Activated T-cell treated with anti-CD3 and anti-CD28 coated beads for 48 hours (primary cell): ENCODE data around the gene ARRDC5.
"Not testable (repeated sequence)": the region's sequence is repeated elsewhere in the genome, so short reads cannot be mapped to it uniquely, and the experiment has no call there.

Source experiments
- DNase-seq: peaks from one replicate; pipeline ENCODE4 v3.0.0-alpha.2; 2020; ENCODE audit warnings: low read depth

Gene ARRDC5

DNA sequence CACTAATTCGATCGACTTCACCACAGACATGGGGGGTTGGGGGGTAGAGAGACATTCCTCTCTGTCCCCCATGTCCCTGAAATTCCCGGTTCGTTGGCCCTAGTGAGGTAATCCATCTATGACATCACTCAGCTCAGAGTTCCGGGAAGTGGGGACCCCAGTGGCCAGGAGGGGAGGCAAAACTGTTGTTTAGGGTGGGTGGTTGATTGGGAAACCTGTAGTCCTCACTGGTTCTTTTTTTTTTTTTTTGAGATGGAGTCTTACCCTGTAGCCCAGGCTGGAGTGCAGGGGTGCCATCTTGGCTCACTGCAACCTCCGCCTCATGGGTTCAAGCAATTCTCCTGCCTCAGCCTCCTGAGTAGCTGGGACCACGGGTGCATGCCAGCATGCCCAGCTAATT, at the start of gene ARRDC5:
Gene ARRDC5, minus strand, starts transcription at position 101 of the 400 bp plus-strand sequence. Its CDS starts 71 bp downstream, at position 30.
- no peak for DNase-seq

- no peak for DNase-seq
Measured at GRCh38 chr19:4951656-4952055, 49.0 kb upstream of the ARRDC5 start.

- not testable (repeated sequence) for DNase-seq
Measured at GRCh38 chr19:4950650-4951049, 48.0 kb upstream of the ARRDC5 start.

DNA sequence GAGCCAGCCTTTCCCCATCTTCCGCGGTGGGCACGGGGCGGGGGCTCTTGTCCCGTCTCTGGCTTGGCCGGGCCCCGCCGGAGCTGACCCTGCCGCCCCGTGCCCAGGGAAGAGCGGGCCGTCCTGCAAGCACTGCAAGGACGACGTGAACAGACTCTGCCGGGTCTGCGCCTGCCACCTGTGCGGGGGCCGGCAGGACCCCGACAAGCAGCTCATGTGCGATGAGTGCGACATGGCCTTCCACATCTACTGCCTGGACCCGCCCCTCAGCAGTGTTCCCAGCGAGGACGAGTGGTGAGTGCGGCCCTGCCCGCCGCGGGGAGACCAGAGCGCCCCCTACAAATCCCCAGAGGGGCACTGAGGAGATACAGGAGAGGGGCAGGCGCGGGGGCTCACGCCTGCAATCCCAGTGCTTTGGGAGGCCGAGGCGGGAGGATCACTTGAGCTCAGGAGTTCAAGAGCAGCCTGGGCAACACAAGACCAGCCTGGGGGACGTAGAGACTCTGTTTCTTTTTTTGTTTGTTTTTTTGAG, 39.0 kb upstream of the ARRDC5 start:
- not testable (repeated sequence) for DNase-seq

- no peak for DNase-seq
Measured at GRCh38 chr19:4939466-4939865, 36.8 kb upstream of the ARRDC5 start.

- not testable (repeated sequence) for DNase-seq
Measured at GRCh38 chr19:4938461-4938860, 35.8 kb upstream of the ARRDC5 start.

DNA sequence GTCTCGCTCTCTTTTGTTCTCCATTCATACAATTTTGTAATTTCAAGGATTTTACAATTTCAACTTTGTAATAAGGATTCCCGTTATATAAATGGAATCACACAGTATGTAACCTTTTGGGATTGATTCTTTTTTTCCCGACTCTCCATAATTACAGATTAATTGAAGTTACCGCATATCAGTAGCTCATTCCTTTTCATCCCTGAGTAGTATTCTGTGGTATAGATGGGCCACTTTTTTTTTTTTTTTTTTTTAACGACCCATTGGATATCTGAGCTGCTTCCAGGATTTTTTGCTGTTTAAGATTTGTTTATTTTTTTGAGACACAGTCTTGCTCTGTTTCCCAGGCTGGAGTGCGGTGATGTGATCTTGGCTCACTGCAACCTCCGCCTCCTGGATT, 34.4 kb upstream of the ARRDC5 start:
- no peak for DNase-seq

DNA sequence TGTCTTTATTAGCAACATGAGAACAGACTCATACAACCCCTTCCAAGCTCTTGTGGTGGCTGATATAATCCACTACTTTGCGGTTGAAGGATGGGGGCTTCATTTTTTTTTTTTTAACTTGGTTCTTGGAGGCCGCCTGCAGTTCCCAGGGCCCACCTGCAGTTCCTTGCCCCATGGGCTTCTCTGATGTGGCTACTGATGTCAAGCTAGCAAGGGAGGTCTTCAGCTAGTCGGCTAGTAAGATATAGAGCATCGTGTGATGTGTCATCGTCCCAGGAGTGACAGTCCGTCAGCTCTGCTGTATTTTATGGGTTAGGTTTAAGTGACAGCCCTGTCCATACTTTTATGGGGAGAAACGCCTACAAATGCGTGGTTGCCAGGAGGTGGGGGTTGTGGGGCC, 32.7 kb upstream of the ARRDC5 start:
- no peak for DNase-seq

- no peak for DNase-seq
Measured at GRCh38 chr19:4933528-4933927, 30.8 kb upstream of the ARRDC5 start.

DNA sequence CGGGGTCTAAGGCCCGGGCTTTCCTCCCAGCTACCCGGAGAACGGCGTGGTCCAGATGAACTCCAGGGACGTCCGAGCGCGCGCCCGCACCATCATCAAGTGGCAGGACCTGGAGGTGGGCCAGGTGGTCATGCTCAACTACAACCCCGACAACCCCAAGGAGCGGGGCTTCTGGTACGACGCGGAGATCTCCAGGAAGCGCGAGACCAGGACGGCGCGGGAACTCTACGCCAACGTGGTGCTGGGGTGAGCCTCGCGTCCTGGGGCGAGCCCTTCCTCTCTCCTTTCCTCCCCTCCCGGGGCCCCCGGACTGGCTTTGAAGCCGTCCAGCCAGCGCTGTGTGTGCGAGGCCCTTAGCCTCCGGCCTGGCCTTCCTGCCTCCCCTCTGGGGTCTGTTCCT, 30.0 kb upstream of the ARRDC5 start:
- no peak for DNase-seq

DNA sequence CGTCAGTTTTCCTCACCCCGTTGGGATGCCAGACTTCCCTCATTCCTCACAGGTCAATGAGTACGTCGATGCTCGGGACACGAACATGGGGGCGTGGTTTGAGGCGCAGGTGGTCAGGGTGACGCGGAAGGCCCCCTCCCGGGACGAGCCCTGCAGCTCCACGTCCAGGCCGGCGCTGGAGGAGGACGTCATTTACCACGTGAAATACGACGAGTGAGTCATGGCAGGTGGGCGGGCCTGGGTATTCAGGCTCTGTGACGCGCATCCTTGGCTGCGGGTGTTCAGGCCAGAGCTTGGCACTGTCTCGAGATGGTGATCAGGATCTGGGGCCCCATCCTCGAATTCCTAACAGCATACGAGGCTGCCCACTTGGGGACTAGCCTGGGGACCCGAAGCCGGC, 28.0 kb upstream of the ARRDC5 start:
- DNase-seq: no peak

- DNase-seq: no peak
Measured at GRCh38 chr19:4929186-4929585, 26.5 kb upstream of the ARRDC5 start.

GRCh38 chr19:4923276-4923747, 20.6 kb upstream of the ARRDC5 start:
- DNase-seq: no peak

DNA sequence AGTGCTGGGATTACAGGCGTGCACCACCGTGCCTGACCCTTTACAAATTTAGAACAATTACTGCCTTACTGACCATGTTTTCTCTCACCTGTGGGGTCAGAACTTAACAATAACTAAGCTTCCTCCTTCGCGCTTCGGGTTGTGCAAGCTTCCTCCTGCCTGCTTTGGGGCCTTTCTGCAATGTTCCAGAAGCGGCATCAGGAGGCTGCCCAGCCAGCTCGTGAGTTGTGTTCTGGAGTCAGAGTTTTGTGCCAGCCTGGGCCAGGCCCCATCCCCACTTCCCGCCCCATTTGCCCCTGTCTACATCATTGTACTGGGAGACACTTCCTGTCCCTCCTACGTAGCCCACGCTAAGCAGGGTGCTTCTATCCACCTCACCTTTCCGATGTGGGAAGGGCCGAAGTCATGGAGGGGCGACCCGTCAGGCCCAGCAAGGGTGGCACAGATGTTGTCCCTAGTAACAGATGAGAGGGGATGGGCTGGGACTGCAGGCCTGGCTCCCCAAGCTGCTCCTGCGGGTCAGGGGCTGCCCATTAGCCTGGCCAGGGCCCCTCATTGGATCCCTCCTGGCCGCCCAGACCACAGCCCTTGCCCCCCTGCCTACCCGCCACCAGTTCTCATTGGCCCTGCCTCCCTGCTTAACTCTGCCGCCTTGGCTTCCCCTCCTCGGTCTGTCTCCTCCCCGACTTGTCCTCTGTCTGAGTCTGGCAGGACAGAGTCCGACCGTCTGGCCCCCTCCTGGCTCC, 20.0 kb upstream of the ARRDC5 start:
- no peak for DNase-seq

GRCh38 chr19:4916292-4917082, 13.8 kb upstream of the ARRDC5 start:
- peak; percentile 25 for DNase-seq

DNA sequence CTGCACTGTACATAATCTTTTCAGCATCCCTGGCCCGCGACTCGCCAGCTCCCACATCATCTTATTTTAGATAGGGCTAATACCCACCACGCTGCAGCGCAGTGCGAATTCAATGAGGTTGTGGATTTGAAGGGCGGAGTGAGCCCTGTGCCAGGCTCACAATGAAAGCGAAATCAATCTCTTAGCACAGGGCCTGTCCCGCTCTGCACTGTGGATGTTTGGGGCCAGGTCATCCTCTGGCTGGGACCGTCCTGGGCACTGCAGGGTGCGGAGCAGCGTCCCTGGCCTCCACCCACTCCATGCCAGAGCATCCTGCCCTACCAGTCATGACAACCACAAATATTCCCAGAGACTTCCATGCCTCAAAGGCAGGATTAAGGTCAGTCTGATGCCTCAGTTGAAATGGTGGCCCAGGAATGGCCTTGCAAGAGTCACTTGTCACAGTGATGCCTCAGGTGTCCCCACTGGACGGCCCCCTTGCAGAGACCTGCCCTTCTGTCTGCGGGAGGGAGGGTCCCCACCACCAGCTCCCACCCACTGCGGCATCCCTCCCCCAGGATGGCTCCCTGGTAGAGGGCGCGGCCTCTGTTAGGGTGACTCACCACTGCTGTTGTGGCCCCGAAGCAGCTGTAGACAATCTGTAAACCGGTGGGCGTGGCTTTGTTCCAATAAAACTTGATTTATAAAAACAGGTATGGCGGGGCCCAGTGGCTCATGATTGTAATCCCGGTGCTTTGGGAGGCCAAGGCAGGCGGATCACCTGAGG, 12.2 kb upstream of the ARRDC5 start:
- peak; percentile 63 for DNase-seq

- peak; percentile 38 for DNase-seq
Measured at GRCh38 chr19:4913996-4914735, 11.5 kb upstream of the ARRDC5 start.

DNA sequence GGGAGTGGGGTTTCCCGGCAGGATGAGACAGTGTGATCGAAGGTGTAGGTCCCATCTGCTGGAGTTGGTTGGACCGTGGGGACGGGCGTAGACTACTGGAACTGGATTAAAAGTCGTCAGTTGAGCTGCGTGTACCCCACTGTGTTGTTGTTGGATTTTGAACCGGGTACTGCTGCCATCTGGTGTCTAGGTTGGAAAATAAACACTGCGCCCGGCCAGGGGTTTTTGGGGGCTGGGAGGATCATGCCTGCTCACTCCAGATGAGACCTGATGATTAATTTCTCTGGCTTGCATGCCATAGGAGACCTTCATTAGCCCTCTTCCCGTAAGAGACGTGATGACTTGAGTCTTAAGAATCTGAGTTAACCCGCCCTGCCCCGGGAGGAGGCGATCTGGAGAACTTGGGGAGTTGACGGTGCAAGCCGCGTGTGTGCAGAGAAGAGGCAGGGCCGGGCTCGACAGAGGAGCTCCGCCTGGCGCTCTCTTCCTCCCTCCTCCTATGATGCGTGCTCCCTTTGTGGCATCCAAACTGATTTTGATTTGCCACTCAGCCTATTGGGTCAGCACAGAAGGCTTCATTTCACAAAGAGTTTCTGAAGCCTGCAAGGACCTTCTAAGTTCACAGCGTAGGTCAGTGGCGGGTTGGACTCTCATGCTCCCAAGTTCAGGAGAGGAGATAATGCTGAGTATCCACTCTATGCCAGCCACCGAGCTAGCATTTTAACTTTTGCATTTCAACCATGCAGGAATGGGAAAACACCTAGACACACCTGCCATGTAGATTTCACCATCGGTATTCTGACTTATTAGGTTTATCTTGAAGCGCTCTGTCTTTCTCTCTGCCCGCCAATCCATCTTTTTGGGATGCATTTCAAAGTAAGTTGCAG, 9.3 kb upstream of the ARRDC5 start:
- peak; percentile 75 for DNase-seq

DNA sequence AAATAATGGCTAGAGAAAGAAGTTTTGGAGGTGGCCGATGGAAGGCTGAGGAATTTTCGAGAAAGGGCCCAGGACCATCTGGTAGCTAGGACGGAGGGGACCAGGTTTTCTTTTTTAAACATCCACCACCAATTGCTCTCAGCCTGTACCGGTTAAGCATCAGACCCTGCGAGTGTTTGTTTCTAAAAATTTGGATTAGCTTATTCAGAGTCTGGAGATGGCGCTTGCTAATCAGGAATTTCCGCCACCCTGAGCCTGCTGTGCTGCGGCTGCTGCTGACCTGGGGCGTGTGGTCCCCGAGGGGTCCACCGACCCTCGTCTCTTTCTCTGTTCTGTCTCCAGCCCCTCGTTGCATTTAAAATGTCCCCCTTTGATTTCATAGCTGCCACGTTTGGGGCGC, 8.6 kb upstream of the ARRDC5 start:
- no peak for DNase-seq

DNA sequence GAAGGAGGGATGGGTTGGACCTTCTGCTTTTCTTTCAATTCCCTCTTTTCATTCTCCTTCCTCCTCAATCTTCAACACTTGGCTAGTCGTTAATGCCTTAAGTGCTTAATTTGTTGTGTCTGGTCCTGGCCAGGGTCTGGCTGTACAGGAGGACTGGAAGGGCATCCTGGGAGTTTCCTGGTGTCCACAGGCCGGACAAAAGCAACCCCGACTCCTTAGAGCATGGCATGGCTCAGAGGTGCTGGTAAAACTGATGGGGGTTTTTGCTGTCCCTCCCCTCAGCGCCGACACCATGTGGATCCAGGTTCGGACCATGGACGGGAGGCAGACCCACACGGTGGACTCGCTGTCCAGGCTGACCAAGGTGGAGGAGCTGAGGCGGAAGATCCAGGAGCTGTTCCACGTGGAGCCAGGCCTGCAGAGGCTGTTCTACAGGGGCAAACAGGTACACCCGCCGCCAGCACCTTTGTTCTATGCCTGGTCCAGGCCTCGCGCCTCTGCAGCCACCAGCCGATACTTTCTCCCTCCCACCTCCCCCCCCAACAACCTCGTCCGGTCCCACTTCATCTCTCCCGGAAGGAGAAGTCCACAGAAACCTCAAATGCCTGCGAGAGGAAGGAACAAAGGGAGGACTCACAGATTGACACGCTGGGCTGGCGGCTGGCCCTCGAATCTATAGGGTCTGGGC, 8.0 kb upstream of the ARRDC5 start:
- DNase-seq: no peak
